Mucosa of stomach (tissue), 1 donor: ENCODE data around the gene TTYH3.
A peak's percentile ranks its signal among the peaks of the same experiment; 100 is the strongest.

Experiments
- H3K27me3 ChIP-seq: one replicate; pipeline ENCODE4 v1.7.0; 2013; ENCODE audit warnings: mild to moderate bottlenecking, low read length; ENCODE audit not compliant: control insufficient read depth, insufficient read depth
- H3K36me3 ChIP-seq: one replicate; pipeline ENCODE4 v1.7.0; 2013; ENCODE audit warnings: low read length; ENCODE audit not compliant: control insufficient read depth, insufficient read depth
- H3K4me1 ChIP-seq: one replicate; pipeline ENCODE4 v1.7.0; 2013; ENCODE audit warnings: mild to moderate bottlenecking, low read length; ENCODE audit not compliant: control insufficient read depth, insufficient read depth
- H3K4me3 ChIP-seq: one replicate; pipeline ENCODE4 v1.7.0; 2013; ENCODE audit warnings: low read length
- H3K9ac ChIP-seq: one replicate; pipeline ENCODE4 v1.7.0; 2013; ENCODE audit warnings: mild to moderate bottlenecking, low read length, moderate library complexity
- H3K9me3 ChIP-seq: one replicate; pipeline ENCODE4 v1.7.0; 2013; ENCODE audit warnings: mild to moderate bottlenecking, low read length, moderate library complexity; ENCODE audit not compliant: control insufficient read depth
- donor health status: Pancreatic carcinoma.

Gene TTYH3

DNA sequence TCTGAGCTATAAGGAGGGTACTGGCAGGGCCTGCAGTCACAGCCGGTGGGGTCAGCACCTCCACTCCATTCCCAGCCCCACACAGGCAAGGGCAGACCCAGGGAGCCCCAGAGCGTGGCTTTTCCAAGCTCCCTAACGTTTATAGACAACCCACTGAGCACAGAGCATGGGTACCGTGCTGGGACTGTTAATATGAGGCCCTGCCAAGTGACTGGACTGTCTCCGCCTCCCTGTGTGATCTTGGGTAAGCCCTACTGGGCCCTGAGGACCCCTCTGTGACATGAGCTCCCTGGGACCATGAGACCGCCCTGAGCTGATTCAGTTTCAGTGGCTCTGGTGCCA lies 12.4 kb downstream of the TTYH3 start:
- Histone ChIP-seq H3K9ac (peak overlapping the region; percentile 15), H3K4me3 (no peak overlapping the region), H3K27me3 (no peaks in the 10 kb centered on the region), H3K9me3 (no peaks in the 10 kb centered on the region), H3K4me1 (peaks cover 44% of the 10 kb centered on the region), H3K36me3 (no peaks in the 10 kb centered on the region)

DNA sequence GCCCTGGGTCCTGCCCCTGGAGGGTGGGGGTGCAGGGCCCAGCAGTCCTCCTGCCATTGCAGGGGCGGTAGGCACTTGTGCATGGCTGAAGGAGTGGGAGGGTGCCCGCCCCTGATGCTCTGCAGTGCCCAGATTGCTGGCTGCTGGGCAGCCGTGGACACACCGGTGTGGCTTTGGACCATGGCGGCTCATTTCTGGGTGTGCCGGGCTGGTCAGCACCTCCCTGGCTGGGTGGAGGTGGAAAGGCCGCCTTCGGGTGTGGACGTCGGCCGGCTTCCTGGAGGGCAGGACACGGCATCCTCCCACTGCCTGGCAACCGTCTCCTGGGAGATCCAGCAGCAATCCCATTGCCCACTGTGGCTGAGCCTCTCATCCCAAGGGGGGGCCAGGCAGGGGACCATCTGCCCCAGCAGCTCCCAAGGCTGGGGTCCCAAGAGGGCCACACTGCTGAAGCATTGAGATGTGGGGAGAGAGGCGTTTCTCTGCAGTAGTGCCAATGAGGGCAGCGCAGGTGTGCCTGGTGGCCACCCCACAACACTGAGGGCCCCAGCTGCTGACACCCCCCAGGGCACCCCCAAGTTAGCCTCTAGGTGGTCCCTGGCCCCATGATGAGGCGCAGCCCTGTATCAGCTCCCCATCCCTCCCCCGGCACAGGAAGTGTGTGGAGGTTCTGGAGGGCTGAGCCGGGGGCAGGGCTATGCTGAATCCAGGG lies 12.9 kb downstream of the TTYH3 start:
- Histone ChIP-seq H3K36me3 (no peaks in the 10 kb centered on the region), H3K27me3 (no peaks in the 10 kb centered on the region), H3K4me1 (peaks cover 44% of the 10 kb centered on the region), H3K4me3 (no peak overlapping the region), H3K9me3 (no peaks in the 10 kb centered on the region), H3K9ac (peak overlapping the region; percentile 15)

DNA sequence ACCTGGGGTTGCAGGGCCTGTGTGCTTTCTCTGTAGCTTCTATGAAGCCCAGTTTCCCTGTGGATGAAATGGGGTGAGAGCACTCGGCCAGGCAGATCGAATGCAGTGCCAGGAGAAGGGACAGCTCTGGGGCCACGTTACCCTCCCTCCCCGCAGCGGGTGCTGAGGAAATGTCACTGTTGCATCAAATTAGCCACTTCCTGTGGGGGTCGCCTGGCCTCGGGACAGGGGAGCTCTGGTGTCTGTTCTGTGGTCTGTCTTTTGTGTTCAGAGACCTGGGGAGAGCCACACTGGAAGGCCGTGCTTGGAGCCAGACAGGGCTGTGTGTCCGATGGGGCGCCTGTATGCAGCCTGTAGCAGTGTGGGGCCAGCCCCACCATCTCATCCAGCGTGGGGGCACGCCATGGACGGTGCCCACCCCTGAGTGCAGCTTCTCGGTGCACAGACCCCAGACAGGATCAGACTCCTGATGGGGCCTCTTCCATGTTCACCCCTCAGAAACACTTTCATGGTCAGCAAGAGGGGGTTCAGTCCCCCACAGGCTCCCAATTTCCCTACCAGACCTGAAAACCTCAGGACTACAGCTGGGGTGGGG lies 13.6 kb downstream of the TTYH3 start:
- Histone ChIP-seq H3K36me3 (no peaks in the 10 kb centered on the region), H3K9me3 (no peaks in the 10 kb centered on the region), H3K4me1 (peaks cover 42% of the 10 kb centered on the region), H3K4me3 (no peak overlapping the region), H3K27me3 (no peaks in the 10 kb centered on the region), H3K9ac (no peak overlapping the region)

DNA sequence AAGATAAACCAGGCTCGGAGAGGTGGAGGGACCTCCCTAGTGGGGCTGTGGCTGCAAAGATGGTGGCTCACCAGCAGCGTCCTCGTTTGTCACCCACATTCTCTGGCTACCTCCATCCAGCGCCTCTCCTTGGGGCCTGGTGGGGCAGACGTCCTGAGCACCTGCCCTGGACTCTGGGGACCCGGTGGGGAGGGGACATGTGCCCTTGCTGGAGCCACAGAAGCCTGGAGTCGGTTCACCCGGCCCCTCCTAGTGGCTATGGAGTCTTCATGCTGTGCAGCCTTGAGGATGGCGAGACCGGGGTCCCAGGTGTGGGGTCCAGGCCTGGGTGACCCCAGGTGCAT lies 14.5 kb downstream of the TTYH3 start:
- Histone ChIP-seq H3K4me3 (no peak overlapping the region), H3K36me3 (no peaks in the 10 kb centered on the region), H3K9me3 (no peaks in the 10 kb centered on the region), H3K9ac (no peak overlapping the region), H3K4me1 (peaks cover 33% of the 10 kb centered on the region), H3K27me3 (no peaks in the 10 kb centered on the region)

DNA sequence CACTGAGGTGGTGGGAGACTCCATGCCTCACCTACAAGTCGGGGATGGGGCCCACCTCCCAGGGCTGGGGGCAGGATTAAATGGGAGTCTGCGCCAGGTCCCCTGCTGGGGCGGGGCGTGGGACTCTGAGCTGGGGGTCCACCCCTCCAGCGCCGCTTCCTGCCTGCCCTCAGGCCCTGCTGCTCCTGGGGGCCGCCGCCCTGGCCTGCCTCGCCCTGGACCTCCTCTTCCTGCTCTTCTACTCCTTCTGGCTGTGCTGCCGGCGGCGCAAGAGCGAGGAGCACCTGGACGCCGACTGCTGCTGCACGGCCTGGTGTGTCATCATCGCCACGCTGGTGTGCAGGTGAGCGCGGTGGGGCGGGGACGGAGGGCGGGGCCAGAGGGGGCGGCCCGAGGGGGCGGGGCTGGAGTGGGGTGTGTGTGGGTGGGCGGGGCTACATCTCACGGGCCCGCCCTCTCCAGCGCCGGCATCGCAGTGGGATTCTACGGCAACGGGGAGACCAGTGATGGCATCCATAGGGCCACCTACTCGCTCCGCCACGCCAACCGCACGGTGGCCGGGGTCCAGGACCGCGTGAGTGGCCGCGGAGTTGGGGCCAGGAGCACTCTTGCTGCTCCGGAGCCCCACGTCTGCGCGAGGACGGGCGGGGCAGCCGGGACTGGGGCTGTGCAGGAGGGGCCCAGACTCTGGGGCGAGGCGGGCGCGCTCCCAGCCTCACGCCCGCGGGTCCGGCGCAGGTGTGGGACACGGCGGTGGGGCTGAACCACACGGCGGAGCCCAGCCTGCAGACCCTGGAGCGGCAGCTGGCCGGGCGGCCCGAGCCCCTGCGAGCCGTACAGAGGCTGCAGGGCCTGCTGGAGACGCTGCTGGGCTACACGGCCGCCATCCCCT lies 15.1 kb downstream of the TTYH3 start:
- peaks cover 27% of the 10 kb centered on the region for H3K4me1 ChIP-seq
- no peak overlapping the region for H3K9ac ChIP-seq
- H3K27me3 ChIP-seq, result no peaks in the 10 kb centered on the region
- H3K9me3 ChIP-seq, result no peaks in the 10 kb centered on the region
- H3K36me3 ChIP-seq, result no peaks in the 10 kb centered on the region
- H3K4me3 ChIP-seq, result no peak overlapping the region

DNA sequence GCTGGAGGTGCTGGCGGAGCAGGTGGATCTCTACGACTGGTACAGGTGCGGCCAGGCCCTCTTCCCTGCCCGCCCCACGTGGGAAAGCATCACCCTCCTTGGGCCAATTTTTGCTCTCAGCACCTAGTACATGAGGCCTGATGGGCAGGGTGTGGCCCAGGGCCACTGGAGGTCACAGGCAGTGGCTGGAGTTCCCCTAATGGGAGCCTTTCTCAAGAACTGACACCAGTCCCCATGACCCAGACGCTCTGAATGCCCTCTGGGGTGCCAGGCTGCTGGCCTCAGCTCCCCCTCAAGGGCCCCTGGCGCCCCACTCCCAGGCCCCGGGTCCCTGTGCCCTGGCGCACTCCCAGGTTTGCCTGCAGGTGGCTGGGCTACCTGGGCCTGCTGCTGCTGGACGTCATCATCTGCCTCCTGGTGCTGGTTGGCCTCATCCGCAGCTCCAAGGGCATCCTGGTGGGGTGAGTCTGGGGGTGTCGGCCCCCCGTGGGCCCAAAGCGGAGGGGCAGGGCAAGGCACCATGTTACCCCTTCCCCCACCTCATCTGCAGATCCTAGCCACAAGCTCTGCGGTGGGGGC lies 15.9 kb downstream of the TTYH3 start:
- H3K9ac ChIP-seq, result no peak overlapping the region
- H3K27me3 ChIP-seq, result no peaks in the 10 kb centered on the region
- H3K9me3 ChIP-seq, result no peaks in the 10 kb centered on the region
- H3K4me3 ChIP-seq, result no peak overlapping the region
- H3K36me3 ChIP-seq, result no peaks in the 10 kb centered on the region
- H3K4me1 ChIP-seq, result peaks cover 26% of the 10 kb centered on the region

DNA sequence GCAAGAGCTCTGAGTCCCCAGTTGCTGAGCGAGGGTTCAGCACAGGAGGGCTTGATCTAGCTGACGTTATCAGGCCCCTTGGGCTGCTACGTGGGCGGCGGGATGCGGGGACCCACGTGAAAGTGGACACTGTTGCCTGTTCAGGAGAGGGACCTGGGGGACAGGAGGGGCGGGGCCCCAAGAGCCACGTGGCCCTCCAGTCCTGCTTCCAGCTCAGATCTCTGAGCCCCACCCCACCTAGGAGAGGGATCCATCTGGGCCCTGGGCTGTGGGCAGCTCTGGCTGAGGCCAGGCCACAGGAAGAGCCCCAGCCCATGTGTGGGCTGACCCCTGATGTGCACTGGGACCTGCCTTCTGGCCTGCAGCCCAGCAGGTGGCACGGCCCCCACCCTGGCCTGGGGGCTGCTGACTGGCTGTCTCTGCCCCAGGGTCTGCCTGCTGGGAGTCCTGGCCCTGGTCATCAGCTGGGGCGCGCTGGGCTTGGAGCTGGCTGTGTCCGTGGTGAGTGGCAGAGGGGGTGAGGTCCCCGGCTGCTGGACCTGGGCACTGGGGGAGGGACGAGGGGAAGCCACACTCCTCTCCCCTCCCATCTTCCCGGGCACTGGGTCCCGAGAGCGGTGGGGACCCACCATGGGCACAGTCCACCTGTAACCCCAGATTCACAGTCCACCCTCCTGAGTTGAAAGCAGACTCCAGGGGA lies 17.5 kb downstream of the TTYH3 start:
- H3K36me3 ChIP-seq, result no peaks in the 10 kb centered on the region

DNA sequence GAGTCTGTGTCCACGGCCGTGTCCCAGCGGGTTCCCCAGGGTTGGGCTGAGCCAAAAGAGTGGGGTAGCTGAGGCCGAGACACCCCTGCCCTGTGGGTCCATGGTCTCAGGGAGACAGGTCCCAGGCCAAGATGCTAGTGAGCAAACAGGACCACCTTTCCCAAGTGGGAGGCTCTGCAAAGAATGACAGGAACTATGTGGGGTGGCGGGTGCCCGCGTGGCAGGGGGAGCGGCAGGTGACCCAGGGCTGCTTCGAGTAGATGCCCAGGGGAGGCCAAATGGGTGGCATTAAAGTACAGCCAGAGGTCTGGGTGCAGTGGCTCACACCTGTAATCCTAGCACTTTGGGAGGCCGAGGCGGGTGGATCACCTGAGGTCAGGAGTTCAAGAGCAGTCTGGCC lies 18.2 kb downstream of the TTYH3 start:
- Histone ChIP-seq H3K4me1 (peaks cover 8% of the 10 kb centered on the region), H3K4me3 (no peak overlapping the region), H3K27me3 (no peaks in the 10 kb centered on the region), H3K36me3 (no peaks in the 10 kb centered on the region), H3K9ac (no peak overlapping the region), H3K9me3 (no peaks in the 10 kb centered on the region)

More for the DNA sequence above, 17.5 kb downstream of the TTYH3 start:
- Histone ChIP-seq H3K27me3 (no peaks in the 10 kb centered on the region), H3K9me3 (no peaks in the 10 kb centered on the region), H3K9ac (no peak overlapping the region), H3K4me1 (peaks cover 15% of the 10 kb centered on the region), H3K4me3 (no peak overlapping the region)

DNA sequence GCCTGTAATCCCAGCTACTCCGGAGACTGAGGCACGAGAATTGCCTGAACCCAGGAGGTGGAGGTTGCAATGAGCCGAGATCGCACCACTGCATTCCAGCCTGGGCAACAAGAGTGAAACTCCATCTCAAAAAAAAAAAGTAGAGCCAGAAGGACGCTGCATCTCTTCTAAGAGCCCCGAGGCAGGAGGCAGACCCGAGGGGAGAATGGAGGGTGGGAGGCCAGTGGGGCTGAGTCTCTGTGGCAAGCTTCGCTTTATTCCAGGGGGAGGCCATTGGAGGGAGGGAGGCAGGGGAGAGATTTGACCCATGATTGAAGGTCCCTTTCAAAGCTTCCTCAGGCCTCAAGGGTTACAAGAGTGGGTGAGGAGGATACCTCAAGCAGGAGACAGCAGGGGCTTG lies 18.7 kb downstream of the TTYH3 start:
- Histone ChIP-seq H3K36me3 (no peaks in the 10 kb centered on the region), H3K4me3 (no peak overlapping the region), H3K27me3 (no peaks in the 10 kb centered on the region), H3K4me1 (peaks cover 4% of the 10 kb centered on the region), H3K9ac (no peak overlapping the region), H3K9me3 (no peaks in the 10 kb centered on the region)

DNA sequence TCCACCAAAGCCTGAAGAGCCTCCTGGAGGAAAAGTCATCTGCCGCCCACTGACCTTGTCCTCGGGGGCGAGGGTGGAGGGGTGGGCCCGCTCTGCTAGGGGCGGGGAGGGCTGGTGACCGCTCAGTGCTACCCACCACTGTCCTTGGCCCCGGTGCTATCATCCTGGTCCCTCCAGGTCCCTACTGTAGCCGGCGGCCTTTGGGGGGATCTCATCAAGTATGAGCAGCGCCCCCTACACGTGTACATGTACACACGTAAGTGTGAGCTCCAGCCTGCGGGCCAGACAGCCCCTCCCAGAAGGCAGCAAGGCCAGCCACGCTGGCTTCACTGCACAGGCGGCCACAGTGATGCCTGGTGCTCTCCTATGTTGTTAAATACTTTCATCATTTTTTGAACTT lies 19.6 kb downstream of the TTYH3 start:
- Histone ChIP-seq H3K9me3 (no peaks in the 10 kb centered on the region), H3K9ac (no peak overlapping the region), H3K4me3 (no peak overlapping the region), H3K36me3 (no peaks in the 10 kb centered on the region), H3K4me1 (peaks cover 3% of the 10 kb centered on the region), H3K27me3 (no peaks in the 10 kb centered on the region)

DNA sequence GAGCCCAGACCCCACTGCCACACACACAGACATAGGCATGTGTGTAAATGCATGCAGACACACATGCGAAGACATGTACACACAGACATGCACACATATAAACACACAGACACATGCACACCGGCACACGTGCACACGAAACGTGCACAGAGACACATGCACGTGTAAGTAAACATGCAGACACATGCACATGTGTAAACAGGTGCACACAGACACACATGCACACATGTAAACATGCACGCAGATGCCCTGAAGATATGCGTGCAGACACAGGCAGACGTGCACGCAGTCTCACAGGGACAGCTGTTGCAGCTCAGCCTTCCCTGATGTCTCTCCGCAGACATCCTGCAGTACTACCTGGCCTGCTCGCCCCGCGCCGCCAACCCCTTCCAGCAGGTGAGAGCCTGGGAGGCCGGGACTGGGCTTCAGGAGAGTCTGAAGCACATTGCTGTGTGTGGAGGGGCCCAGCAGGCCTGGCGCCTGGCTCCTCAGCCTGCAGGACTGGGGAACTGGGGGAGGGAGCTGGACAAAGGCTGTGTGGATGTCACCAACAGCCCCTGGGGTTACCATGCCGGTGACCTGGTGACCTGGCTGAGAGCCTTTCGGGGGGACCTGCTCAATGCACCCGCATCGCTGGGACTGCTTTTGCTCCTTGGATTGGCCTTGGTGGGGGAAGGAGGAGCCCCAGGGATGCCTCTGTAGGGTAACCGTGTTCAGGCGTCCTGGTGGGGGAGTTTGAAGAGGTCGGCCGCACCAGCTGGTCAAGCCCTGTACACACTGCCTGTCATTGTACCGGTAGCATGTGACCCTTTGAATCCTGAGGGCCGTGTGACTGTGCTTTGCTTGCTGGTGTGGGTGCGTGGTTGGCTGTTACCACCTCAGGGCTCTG lies 20.3 kb downstream of the TTYH3 start:
- H3K9ac ChIP-seq, result no peak overlapping the region
- H3K4me1 ChIP-seq, result no peaks in the 10 kb centered on the region
- H3K36me3 ChIP-seq, result no peaks in the 10 kb centered on the region
- H3K4me3 ChIP-seq, result no peak overlapping the region
- H3K27me3 ChIP-seq, result no peaks in the 10 kb centered on the region
- no peaks in the 10 kb centered on the region for H3K9me3 ChIP-seq
